Kidney capillary endothelial cell (primary cell): Measurements from ENCODE around the gene FSD1.
"Not testable (repeated sequence)": the region's sequence is repeated elsewhere in the genome, so short reads cannot be mapped to it uniquely, and the experiment has no call there.

ENCODE experiments used
- DNase-seq: peaks from one replicate; pipeline ENCODE4 v3.0.0-alpha.2; 2018; ENCODE audit warnings: low spot score

Gene FSD1

GRCh38 chr19:4304538-4305256 is at the start of gene FSD1:
FSD1 (plus strand) TSS chr19:4304598; CDS start chr19:4304747, 149 bp downstream.
- DNase-seq = peak; percentile 72

DNA sequence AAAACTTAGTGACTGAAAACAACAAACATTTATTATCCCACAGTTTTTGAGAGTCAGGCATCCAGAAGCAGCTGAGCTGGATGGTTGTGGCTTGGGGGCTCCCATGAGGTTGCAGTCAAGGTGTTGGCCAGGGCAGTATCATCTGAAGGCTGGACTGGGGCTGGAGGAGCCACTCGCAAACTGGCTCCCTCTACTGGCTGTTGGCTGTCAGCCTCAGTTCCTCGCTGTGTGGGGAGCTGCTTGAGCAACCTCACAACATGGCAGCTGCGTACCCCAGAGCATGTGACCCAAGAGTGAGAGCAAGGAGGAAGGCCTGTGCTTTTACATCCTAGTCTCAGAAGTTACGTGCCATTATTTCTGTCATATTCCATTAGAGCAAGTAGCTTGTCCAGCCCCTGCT is 47.8 kb upstream of the FSD1 start:
- DNase-seq = no peak

- DNase-seq = no peak
Observed at GRCh38 chr19:4257025-4257424, 47.4 kb upstream of the FSD1 start.

- no peak for DNase-seq
Observed at GRCh38 chr19:4258181-4258580, 46.2 kb upstream of the FSD1 start.

- DNase-seq = no peak
Observed at GRCh38 chr19:4260613-4261191, 43.7 kb upstream of the FSD1 start.

GRCh38 chr19:4264812-4265211 is 39.6 kb upstream of the FSD1 start:
- DNase-seq = no peak

DNA sequence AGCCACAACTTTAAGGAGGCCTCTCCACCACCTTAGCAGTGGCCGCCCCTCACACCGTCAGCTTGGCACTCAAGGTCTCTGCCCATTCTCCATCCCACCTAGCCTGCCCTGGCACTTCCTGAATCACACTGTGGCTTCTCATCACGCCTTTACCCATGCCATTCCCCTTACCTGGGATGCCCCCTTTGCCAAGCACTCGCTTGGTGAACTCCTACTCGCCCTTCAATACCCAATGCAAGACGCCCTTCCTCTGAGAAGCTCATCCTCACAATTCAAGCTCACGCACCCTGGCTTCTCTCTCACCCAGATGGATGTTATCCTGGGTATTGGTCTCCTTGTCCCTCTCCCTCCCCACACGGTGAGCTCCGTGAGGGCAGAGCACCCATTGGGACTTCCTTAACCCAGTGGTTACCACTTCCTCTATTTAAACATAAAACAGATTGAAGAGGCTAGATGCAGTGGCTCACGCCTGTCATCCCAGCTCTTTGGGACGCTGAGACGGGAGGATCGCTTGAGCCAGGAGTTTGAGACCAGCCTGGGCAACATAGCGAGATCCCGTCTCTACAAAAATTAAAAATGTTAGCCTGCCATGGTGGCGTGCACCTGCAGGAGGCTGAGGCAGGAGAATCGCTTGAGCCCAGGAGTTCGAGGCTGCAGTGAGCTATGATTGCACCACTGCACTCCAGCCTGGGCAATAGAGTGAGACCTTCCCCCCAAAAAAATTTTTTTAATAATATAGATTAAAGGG is 38.0 kb upstream of the FSD1 start:
- DNase-seq = no peak

DNA sequence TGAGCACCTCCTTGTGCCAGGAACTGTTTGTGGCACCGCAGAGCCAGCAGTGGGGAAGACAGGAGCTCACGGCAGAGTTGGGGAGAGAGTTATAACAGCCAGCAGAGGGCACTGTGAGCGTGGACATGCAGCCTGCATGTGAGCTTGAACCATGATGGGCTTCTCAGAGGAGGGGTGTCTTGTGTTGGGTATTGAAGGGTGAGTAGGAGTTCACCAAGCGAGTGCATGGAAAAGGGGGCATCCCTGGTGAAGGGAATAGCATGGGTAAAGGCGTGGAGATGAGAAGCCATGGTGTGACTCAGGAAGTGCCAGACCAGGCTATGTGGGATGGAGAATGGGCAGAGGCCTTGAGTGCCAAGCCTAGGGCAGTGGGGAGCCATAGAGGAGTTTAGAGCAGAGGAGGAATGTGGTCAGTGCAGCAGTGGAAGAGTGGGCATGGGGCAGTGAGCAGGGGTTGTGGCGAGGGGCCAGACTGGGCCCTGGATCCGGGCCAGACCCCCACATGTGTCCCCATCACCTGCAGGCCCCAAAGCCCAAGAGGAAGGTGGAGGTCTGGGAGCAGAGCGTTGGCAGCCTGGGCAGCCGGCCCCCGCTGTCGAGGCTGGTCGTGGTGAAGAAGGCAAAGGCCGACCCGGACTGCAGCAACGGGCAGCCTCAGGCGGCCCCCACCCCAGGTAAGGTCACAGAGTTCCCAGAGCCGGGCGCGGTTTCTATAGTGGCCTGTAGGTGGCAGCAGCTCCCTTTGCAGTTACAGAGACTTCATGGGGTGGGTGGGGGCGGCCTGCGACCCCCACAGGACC is 37.1 kb upstream of the FSD1 start:
- DNase-seq = peak; percentile 26

GRCh38 chr19:4267901-4268815 is 36.2 kb upstream of the FSD1 start:
- DNase-seq = no peak

- DNase-seq = no peak
Observed at GRCh38 chr19:4268816-4269430, 35.5 kb upstream of the FSD1 start.

DNA sequence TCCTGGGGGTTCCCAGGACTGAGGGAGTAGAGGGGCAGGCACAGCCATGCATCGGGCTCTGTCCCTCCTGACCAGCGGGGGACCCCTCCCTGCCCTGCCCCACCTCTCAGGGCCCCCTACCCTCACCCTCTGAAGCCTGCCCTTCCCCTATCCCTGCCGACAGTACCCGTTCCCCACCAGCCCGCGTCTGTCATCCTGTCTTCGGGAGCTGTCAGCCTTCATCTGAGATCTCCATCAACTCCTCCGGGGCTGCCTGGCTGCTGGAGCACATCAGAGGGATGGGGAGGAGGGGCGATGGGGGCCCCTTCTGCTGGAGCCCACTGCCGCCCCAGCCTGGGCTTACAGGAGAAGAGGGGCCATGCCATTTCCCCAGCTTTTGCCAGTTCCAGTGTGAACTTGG is 31.5 kb upstream of the FSD1 start:
- no peak for DNase-seq

DNA sequence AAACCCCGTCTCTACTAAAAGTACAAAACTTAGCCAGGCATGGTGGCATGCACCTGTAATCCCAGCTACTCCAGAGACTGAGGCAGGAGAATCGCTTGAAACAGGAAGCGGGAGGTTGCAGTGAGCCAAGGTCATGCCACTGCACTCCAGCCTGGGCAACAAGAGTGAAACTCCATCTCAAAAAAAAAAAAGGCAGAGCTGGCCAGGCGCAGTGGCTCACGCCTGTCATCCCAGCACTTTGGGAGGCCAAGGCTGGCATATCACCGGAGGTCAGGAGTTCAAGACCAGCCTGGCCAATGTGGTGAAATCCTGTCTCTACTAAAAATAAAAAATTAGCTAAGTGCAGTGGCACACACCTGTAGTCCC is 30.1 kb upstream of the FSD1 start:
- DNase-seq = not testable (repeated sequence)

GRCh38 chr19:4277191-4277696 is 27.2 kb upstream of the FSD1 start:
- DNase-seq = no peak

GRCh38 chr19:4278010-4278409 is 26.4 kb upstream of the FSD1 start:
- DNase-seq = no peak

DNA sequence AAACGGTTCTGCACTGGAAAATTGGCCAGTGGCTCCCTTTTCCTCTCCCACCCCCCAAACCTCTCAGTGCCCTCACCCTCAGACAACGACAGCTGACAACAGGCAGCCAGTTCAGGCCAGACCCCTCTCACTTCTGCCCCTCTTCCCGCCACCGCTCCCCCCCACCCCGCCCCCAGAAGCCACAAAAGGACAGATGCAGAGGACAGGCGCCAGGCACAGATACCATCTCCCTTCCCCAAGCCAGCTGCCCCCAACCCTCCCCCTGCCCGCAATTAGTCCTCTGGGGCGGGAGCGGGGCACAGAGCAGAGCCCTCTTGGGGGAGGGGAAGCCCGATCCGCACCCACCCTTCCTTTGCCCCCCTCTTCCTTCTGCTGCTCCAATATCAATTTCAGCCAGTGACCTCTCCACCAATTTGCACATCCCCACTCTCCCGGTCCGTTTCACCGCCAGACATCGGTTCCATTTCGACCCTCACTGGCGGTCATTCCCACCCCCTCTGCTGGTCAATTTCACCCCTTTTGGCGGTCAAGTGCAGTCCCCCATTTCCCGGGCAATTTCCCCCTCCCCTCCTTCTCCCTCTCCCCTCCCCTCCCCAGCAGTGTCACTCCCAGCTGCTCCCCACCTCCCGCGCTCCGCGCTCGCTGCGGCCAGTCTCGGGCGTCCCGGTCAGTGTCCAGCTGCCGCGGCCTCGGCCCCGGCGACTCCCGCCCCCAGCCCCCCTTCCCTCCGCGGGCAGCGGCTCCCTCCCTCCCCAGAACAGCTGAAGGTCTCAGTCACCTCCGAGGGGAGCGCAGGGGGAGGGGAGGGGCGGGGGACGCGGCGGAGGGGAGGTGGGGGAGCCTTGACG is 25.8 kb upstream of the FSD1 start, which contains the start of gene SHD:
Gene SHD (plus strand): TSS at position 848 of the 848 bp plus-strand sequence. CDS start 798 bp downstream, outside the sequence.
- DNase-seq = no peak

DNA sequence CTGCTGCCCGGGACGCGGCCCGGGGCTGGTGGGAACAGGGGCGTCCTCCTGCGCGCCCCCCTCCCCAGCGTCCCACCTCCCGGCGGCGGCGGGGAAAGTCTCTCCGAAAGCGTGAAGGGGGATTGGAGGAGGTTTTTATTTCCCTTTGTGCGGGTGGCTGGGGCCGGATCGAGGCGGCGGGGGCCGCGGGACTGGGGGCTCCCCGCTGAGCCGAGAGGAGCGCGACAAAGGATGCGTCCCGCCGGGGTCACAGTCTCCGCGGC is 25.2 kb upstream of the FSD1 start:
- DNase-seq = no peak

DNA sequence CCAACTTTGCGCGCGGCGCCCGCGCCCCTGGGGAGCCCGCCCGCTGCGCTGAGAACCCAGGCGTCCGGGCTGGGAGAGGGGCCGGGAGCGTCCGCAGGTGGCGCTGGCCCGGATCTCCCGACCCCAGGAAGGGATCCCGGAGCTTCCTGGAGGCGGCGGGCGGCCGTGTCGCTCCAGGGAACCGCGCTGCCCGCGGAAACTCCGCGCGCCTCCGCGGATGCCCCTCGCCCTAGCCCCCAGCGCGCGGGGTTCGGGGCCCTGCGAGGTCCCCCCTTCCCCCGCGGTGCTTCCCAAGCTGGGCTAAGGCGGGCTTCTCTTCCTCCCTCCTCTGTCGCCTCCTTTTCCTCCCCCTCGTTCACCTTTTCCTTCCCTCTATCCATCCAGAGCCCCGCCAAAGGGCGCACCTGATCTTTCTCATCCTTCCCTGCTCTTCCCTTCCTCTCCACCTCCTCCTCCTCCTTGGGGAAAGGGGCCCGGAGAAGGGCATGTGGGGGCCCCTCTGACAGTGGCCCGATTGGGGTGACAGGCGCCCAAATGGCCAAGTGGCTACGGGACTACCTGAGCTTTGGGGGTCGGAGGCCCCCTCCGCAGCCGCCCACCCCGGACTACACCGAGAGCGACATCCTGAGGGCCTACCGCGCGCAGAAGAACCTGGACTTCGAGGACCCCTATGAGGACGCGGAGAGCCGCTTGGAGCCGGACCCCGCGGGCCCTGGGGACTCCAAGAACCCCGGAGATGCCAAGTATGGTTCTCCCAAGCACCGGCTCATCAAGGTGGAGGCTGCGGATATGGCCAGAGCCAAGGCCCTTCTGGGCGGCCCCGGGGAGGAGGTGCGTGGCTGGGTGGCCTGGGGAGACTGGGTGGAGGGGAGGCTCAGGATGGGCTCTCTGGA is 24.6 kb upstream of the FSD1 start:
- no peak for DNase-seq

GRCh38 chr19:4284176-4284958 is 20.0 kb upstream of the FSD1 start:
- DNase-seq = no peak
